Stimulated activated CD4-positive, alpha-beta T cell treated with anti-CD3 and anti-CD28 coated beads, Interleukin-1b, Interleukin-23, amount 100 ng/mL, for 1 hour (primary cell): ENCODE results near the gene ZNF683.
A peak's percentile ranks its signal among the peaks of the same experiment; 100 is the strongest.
"Not testable (repeated sequence)": the region's sequence is repeated elsewhere in the genome, so short reads cannot be mapped to it uniquely, and the experiment has no call there.

Experiments
- DNase-seq, 2 donors: peaks; one replicate each; pipeline ENCODE4 v3.0.0-alpha.2; 2020; ENCODE audit warnings: low read depth in 2 of 2

The ZNF683 gene

DNA sequence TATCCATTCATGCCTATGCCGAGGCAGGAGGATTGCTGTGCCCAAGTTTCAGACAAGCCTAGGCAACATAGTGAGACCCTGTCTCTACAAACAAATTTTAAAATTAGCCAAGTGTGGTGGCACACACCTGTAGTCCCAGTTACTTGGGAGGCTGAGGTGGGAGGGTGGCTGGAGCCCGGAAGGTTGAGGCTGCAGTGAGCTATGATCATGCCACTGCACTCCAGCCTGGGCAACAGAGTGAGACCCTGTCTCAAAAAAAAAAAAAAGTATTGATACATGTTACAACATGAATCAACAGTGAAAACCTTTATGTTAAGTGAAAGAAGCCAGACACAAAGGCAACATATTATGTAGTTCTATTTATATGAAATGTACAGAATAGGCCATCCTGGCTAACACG, 12.5 kb upstream of the ZNF683 start:
- DNase-seq = not testable (repeated sequence)

DNA sequence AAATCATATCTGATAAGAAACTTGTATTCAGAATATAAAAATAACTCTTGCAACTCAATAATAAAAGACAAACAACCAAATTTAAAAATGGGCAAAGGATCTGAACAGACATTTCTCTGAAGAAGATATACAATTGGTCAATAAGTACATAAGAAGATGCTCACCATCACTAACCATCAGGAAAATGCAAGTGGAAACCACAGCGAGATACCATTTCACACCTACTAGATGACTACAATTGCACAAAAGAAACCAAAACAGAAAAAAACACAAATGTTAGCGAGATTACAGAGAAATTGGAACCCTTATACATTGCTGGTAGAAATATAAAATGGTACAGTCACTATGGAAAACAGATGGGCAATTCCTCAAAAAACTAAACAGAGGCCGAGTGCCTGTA, 11.5 kb upstream of the ZNF683 start:
- no peak for DNase-seq

DNA sequence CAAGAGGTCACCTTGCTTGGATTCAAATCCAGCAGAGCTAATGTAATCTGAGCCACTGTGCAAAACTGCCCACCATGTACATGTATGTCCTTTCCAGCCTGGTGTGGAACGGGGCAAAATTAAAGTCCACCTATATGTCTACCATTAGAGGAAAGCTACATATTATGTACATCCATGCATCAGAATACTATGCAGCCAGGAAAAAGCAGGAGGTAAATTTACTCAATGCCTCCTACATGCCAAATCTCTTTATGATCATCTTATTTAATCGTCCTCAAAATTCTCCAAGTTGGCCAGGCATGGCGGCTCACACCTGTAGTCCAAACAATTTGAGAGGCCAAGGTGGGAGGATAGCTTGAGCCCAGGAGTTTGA, 6.3 kb upstream of the ZNF683 start:
- DNase-seq = no peak

DNA sequence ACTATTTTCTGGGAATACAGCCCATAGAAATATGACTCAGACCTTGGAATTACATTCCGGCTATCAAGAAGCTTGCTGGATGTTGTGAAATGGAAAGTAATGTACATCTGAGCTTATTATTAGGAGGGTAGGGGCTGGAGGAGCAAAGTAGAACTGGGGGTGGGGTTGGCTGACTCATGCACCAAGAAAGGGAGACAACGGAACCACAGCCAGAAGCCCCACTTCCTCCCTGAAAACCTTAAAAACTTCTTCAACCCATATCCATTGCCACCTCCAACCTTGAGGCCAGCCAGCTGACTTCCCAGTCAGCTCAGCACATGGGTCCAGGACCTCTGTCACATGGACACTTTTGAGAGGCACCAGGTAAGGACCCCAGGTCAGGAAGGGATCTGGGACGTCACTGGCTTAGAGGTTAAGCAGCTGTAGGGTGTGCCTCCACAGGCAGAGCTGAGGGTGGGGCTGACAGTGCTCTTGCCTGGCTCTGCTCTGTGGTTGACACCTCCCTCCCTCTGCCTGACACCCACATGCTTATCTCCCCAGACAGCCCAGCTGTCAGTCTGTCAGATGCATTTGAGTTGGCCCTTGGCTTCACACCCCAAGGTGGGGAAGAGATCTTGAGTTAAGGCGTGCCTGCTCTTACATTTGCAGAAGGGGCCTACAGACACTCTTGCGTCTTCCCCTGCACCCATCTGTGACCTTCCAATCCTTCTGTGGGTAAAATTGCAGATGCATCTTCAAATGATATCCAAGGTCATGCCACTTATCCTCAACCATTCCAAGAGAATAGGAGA, 5.7 kb upstream of the ZNF683 start:
- peak; percentile 18 to 50 for DNase-seq

DNA sequence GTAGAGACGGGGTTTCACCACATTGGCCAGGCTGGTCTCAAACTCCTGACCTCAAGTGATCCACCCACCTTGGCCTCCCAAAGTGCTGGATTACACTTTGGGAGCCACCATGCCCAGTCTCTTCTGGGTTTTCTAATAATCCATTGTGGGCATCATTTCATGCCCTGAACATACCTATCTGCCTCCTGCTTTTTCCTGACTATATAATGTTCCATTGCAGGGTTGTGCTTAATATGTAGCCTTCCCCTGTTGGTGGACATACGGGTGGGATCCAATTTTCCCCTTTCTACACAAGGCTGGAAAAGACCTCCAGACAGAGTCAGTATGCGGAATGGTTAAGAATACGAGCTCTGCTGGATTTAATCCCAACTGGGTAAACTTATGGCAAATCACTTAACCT, 3.5 kb upstream of the ZNF683 start:
- DNase-seq = no peak

DNA sequence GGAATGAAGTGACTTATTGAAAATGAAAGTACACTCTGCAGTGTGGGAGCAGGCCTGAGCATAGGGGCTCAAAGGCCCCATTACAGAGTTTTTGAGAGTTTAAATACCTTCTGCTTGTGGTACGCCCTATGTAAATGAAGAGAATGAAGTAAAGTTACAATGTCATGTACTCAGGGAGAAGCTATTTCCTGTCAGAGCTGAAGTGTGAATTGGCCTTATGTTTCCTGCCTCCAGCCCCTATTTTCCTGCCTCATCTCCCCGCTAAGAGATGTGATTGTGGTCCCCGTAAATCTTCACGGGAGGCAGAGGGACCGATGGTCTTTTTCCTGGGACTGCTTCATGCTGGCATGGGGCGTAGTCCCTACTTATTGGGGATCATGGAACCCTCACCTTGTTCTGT, 2.5 kb upstream of the ZNF683 start:
- DNase-seq = no peak

DNA sequence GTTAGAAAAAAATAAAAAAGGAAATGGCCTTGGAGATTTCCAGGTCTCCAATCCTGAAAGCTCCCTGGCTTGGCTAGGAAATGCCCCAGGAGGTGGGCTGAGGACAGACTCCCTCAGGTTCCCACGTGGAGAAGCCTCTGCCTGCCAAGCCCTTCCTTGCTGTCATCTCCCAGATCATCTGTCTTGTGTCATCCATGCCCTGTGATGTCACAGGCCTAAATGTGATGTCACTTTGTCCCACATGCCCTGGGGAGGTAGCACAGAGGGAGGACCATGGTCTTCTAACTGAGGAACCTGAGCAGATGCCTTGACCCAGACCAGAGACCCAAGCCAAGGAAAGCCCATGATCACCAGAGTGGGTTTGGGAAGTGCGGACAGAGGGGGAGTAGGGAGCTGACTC, 1.8 kb upstream of the ZNF683 start:
- not testable (repeated sequence) for DNase-seq

DNA sequence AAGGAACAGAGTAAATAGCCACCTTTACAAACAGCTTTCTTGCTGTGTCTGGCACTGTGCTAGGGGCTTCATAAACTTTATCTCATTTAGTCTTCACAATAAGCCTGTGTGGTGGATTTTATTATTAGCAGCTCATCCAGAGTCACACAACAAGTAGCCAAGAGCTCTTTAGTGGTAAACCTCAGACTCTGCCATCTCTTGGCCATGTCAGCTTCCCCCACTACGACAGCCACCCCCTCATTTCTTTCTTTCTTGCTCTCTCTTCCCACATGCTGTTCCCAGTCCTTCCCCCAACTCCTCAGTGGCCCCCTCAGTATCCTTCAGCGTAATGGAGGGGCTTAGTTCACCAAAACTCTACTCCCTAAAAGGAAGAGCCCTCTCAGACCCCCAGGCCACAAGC, 1.2 kb upstream of the ZNF683 start:
- DNase-seq = no peak

DNA sequence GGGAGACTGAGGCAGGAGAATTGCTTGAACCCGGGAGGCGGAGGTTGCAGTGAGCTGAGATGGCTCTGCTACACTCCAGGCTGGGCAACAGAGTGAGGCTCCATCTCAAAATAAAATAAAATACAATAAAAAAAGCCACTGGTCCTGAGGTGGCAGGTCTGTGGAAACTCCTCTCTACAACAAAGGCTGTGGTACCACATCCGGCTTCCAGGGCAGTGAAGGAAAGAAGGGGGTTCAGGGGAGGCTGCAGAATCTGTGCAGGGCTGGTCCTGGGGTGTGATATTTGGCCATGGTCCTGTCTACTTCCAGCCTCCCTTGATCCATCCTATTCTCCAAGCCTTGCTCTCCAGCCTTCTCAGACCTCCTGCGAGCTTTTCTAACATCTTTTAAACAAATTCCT, 731 bp upstream of the ZNF683 start:
- DNase-seq = no peak

DNA sequence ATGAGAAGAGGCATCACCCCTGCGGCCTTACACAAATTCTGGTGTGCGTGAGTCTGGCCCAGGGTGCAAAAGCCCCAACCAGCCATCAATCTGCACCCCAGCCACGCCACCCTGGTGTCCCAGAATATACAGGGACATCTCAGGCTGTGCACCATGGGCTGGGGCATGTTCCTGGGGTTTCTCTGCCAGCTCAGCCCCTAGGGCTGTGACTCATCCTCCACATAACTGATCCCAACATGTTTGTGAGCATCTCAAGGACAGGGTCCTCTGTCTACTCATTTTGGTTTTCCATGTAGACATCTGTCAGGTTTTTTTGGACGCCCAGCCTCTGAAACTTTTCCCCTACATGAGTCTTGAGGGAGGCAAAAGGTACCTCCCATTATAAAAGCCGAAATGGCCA, 511 bp downstream of the ZNF683 start:
- DNase-seq = no peak

DNA sequence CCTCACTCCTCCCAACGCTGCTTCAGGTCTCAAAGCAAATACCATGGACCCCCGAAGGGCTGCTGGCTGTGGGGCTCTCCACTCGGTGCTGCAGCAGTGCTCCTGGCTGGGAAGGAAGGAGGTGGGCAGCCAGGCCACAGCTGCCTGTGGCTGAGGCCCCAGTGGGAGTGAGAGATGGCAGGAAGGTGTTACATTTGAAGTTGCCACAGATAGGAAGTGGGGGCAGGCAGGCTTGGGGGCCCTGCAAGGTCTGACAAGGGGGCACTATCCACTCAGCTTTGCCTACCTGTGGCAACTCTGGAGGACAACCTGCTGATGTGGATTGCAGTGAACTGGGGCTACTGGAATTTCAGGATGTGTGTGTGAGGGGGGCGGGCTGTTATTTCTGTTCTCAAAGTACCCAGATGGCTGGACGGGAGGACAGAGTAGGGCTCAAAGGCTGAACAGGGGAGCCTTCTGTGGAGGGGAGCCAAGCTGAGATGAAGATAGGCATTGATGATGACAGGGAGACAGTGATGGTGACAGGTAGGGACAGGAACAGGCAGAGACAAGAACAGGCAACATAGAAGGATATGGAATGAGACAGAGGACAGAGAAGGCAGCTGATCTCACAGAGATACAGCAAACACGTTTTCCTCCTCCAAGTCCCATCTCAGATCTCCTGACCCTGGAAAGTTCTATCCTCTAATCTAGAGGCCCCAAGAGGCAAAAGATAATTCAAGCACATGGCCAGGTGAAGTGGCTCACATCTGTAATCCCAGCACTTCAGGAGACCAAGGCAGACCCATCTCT, 1.8 kb downstream of the ZNF683 start:
- no peak for DNase-seq

DNA sequence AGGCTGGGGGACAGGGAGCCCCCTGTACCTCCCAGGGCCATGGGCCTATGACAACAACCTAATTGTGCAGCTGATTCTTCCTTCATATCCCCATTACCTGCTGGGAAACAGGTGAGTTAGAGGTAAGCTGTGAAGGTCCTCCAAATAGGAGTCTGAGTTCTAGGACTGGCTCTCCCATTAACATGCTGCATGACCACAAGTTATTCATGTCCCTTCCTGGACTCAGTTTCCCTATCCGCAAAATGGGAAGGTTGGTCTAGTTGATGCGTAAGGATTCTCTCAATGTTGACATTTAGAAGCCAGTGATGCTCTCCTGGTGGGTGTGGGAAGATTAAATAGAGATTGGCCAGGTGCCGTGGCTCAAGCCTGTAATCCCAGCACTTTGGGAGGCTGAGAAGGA, 4.1 kb downstream of the ZNF683 start:
- no peak for DNase-seq

DNA sequence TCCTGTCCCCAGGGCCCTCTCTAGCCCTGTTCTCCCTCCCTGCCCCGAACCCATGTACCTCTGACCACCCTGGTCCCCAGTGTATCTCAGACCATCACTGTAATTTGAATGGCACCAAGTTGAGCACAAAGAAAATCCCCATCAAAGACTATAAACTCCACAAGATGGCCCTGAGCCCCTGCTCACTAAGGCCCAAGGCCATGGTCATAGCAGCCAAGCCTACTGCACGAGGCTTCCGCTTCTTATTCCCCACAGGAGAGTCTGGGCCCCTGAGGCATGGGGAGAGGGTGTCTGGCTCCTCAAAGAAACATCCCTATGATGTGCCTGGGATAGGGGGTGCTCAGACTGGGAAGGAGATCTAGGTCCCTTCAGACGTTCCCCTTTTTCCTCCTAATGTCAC, 4.5 kb downstream of the ZNF683 start:
- no peak for DNase-seq

DNA sequence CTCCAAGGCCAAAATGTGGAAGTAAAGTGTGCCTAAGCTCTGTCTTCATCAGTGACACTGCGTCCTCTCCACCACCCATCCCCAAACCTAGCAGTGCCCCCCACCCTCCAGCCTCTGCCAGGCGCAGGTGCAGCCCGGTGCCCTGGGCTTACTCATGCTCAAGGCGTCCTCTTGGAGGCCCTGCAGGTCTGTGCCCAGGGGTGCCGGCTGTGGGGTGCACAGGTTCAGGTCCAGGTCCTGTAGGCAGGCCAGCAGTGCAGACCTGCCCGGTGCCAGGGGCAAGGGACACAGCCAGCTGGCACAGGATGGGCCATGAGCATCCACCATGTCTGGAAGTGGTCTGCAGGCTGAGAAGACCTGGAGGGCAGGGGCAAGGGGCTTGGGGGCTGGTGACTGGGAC, 5.1 kb downstream of the ZNF683 start:
- DNase-seq = no peak

DNA sequence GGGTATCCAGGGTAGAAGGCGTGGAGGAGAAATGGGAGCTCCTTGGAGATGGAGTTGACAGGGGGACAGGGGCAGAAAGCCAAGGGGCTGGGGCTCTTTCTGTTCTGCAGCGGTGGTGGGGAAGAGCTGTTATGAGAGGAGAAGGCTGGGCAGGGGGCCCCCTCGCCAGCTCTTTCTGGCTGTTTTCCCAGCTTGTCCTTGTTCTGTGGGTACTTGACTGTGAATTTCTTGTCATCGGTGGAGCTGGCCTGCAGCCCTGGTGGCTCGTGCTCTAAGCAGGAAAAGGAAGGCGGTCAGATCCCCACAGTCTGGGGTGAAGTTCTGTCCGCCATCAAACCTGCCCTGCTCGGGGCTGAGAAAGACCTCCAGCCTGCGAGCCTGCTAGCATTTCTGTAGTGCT, 7.6 kb downstream of the ZNF683 start:
- no peak for DNase-seq

DNA sequence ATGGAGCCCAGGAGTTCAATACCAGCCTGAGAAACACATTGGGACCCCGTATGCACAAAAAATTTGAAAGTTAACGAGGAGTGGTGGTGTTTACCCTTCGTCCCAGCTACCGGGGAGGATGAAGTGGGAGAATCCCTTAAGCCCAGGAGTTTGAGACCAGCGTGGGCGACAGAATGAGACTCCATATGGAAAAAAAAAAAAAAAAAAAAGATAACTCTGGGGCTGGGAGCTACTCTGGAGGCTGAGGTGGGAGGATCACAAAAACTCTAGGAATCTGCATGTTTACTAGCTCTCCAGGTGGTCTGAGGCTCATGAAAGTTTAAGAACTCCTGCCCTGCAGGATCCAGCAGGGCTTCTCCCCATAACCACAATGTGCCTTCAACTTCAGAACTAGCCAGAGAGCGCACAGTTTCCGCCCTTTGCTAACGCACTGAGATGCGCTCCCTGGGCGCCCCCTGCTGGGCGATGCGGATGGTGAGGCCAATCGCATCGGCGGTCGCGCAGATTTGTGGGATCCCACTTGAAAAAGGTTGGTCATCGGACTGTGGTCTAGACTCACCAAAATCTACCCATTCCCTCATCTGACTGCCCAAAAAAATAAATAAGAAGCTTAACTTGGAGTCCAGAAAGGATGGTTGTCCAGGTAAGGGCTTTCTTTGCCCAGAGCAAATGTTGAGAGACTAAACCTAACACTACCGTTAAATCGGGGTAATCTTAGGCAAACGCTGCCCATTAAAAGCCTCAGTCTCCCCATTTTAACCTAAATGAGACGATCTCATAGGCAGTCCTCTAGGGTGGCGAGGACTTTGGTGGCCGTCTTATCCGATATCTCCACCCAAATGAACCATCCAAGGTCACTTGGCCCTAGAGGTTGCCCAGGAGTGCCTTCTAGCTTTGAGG, 8.8 kb downstream of the ZNF683 start:
- DNase-seq = peak; percentile 73 to 74

DNA sequence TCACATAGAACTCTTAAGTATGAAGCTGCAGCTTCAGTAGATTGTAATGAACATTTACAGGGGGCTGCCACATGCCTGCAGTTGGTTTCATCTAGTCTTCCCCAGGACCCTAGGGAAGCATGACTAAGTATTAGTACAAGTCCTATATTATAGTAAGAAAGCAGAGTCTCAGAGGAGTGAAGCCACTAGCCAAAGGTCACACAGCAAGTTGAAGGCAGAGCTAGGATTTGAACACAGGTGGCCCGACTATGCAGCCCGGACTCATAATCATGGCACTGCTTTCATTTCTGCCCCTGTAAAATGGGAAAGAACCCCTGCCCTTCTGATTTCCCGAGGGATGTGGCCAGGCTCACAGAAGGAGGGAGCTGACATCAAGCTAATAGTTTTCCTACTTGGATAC, 10.2 kb downstream of the ZNF683 start:
- DNase-seq = no peak

DNA sequence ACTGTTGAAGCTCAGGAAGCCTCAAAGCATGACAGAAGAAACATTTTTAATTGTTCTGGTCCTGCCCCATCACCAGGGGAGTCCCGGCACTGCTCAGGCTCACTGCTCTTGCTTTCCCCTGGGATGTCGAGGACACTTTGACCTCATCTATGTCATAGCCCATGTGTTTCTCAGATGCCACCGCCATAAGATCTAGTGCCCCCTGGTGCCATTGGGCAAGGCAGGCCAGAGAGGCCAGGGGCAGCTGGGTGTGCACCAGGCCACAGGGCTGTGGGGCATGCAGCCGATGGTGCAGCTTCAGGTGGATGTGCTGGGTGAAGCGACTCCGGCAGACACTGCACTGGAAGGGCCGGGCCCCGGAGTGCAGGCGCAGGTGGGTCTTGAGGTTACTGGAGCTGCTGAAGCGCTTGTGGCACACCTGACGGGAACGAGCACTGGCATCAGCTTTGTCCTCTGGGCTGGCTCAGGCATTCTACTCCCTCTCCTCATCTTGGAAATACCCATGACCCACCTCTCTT, 10.9 kb downstream of the ZNF683 start:
- no peak for DNase-seq

DNA sequence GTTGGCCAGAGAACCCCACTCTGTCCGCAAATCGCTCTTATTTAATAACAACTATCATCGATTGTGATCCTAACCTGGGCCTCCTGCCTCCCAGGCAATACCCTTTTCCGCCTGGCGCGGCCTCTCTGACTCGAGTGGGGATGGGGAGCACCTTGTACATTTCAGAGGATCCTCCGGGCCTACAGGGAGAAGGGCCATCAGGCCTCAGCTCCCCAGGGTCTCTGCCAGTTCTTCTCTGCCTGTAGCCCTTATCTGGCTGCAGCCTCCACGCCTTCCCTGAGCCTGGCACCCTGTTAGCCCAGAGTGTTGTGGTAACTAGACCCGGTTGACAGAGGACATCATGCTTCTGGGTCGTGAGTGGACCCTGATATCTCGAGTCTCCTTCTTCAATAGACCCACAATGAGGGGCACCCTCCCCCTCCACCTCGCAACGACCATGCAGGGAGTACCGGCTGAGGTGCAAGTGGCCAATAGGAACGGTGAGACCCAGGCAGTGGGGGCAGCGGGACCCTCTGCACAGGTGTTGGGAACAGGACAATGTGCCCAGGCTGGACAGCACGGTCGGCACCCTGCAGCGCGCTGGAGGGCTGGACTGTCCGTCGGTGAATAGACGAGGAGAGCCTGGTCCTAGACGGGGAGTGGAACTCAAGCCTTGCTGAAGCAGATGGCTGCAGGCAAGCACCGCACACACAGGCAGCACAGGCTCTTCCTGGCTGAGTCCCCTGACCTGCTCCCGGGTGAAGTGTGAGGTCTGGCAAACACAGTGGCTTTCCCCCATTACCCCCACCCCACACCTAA, 11.5 kb downstream of the ZNF683 start:
- no peak for DNase-seq

DNA sequence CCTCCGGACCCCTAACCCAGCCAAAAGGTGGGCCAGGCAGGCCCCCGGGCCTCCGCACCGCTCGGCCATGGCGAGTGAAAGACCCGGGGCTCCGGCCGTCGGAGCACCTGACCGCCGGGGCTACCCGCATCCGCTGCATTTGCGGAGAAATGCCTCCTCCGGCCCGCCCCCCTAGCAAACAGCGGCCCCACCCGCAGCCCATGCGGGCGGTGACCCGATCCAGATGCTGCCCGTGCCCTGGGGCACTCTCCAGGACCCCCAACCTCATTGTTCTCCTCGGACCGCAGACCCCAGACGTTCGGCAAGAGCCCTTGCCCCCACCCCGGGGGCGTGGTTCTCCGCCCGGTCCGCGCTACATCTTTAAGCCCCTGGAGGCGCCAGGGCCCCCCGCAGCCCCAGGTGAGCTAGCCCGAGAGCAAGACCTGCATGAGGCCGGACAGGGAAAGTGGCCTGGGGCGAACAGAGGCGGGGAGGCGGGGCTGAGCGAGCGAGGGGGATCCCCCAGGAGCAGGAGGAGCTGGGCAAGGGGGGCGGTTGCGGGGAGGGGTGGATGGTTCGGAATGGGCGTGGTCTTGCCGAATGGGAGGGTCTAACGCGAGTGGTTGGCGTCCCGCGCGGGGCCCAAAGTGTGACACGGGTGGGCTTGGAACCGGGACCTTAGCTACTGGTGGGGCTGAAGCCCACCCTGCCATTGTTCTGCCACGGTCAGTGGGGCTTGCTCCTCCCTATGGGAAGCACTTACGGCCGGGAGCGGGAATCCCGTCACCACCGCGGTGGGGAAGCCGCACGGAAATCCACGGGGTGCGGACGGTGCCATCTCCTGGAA, 12.4 kb downstream of the ZNF683 start:
- peak in 1 of 2 donors; percentile 33 for DNase-seq
